Measurements from ENCODE around the gene LPP.

- no peak for TF ChIP-seq GATA3 (IDR thresholded peaks at IDR 0.05; ENCODE audit: low read depth, low read length)
- TF ChIP-seq GATA2 (IDR thresholded peaks at IDR 0.05; ENCODE audit: low read depth, low read length): no peak
Measured at GRCh38 chr3:188667926-188668325, 514.0 kb downstream of the LPP start.

Measured in SH-SY5Y (cell line).